ENCODE data around the gene PNPLA7.

The PNPLA7 gene

DNA sequence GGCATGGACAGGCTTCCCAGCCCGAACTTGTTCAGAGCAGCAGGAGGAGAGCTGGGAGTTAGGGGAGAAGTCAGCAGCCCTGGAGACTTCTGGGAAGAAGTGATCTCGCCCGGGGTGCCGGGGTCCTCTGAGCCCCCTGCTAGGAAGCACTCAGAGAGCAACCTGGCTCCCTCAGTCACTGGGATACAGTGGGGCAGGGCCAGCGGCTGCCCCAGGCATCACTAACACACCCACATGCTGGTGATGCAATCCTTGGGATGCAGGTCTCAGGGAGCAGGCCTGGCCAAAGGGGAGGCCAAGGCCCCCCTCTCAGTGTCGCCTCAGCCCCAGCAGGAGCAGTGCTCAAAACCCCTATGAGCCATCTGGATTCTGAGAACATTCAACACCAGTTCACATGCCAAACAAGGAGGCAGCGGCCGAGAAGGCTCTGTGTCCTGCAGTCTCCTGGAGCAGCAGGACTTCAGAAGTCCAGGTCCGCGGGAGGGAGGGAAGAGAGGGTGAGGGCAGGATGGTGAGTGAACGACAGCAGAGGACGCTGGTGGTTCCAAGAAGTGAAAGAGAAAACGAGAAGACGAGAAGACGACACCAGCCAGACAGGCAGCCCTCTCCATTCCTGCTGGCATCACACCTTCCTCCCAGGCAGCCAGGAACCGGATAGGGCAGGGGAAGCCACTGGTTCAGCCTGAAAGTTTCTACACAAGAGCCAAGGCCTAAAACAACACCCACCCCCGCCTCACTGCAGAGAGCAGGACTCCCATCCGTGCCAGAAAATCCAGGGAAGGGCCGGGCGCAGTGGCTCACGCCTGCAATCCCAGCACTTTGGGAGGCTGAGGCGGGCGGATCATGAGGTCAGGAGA is 2.3 kb downstream of the PNPLA7 start:
- CTCF ChIA-PET, result interaction anchor here (0.6 to 6.2 kb wide), 3 partner anchors 13 to 418 kb away, joined by 3 to 35 read pairs (median 5); no protein-coding TSS in a partner anchor
- H3K4me1 ChIP-seq (ENCODE audit: control insufficient read depth, insufficient read depth, low read length), result no peaks in the 10 kb centered on the region

DNA sequence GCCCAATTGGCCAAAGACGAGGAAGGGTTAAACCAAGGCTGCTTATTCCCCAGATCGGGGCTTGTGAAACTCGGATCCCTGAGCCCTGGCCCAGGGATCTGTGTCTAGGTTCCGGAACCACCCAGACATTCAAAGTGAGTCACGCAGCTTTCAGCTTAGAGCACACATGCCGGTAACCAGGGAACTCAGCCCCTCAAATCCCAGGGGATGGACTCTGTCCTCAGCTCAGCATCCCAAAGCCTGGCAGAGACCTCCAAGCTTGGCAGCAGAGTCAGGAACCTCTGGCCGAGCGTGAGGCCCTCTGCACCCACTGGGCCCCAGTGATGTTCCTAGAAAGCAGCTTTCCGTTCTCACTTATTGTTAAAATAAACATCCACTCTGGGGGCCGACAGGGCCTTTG is 5.1 kb downstream of the PNPLA7 start:
- ChIA-PET POLR2A (interaction anchor here (0.7 kb wide), 1 partner anchor 116 kb away, joined by 3 read pairs; no protein-coding TSS in a partner anchor), CTCF (interaction anchor here (0.5 to 6.2 kb wide), 13 partner anchors 9 to 517 kb away, joined by 3 to 35 read pairs (median 3); partner anchors contain the start of genes EXD3 and NOXA1)
- peaks cover 0 to 4% of the 10 kb centered on the region in 2 experiments; a peak in 2 of 3 replicates for H3K36me3 ChIP-seq (ENCODE audit: control insufficient read depth in 2 of 2, insufficient read depth in 1 of 2, low read length in 2 of 2)
- TF ChIP-seq, protein P1, sequence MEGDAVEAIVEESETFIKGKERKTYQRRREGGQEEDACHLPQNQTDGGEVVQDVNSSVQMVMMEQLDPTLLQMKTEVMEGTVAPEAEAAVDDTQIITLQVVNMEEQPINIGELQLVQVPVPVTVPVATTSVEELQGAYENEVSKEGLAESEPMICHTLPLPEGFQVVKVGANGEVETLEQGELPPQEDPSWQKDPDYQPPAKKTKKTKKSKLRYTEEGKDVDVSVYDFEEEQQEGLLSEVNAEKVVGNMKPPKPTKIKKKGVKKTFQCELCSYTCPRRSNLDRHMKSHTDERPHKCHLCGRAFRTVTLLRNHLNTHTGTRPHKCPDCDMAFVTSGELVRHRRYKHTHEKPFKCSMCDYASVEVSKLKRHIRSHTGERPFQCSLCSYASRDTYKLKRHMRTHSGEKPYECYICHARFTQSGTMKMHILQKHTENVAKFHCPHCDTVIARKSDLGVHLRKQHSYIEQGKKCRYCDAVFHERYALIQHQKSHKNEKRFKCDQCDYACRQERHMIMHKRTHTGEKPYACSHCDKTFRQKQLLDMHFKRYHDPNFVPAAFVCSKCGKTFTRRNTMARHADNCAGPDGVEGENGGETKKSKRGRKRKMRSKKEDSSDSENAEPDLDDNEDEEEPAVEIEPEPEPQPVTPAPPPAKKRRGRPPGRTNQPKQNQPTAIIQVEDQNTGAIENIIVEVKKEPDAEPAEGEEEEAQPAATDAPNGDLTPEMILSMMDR (tag by site-specific recombination; IDR thresholded peaks at IDR 0.05), result no peak
- no peak for TF ChIP-seq ZNF10 (tag by site-specific recombination; IDR thresholded peaks at IDR 0.05)
- TF ChIP-seq ZNF76 (tag by site-specific recombination; IDR thresholded peaks at IDR 0.05; ENCODE audit: borderline replicate concordance, low read depth), result no peak
- TF ChIP-seq ZNF157 (tag by site-specific recombination; IDR thresholded peaks at IDR 0.05), result no peak
- no peak for TF ChIP-seq KLF9 (tag by site-specific recombination; IDR thresholded peaks at IDR 0.05; ENCODE audit: low read depth)
- TF ChIP-seq, protein P2, sequence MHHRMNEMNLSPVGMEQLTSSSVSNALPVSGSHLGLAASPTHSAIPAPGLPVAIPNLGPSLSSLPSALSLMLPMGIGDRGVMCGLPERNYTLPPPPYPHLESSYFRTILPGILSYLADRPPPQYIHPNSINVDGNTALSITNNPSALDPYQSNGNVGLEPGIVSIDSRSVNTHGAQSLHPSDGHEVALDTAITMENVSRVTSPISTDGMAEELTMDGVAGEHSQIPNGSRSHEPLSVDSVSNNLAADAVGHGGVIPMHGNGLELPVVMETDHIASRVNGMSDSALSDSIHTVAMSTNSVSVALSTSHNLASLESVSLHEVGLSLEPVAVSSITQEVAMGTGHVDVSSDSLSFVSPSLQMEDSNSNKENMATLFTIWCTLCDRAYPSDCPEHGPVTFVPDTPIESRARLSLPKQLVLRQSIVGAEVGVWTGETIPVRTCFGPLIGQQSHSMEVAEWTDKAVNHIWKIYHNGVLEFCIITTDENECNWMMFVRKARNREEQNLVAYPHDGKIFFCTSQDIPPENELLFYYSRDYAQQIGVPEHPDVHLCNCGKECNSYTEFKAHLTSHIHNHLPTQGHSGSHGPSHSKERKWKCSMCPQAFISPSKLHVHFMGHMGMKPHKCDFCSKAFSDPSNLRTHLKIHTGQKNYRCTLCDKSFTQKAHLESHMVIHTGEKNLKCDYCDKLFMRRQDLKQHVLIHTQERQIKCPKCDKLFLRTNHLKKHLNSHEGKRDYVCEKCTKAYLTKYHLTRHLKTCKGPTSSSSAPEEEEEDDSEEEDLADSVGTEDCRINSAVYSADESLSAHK (tag by site-specific recombination; IDR thresholded peaks at IDR 0.05), result no peak
- no peak for TF ChIP-seq ZFP3 (tag by site-specific recombination; IDR thresholded peaks at IDR 0.05; ENCODE audit: low read depth)
- TF ChIP-seq FEZF1 (tag by site-specific recombination; IDR thresholded peaks at IDR 0.05), result no peak
- TF ChIP-seq KLF8 (tag by site-specific recombination; IDR thresholded peaks at IDR 0.05), result no peak
- no peak for TF ChIP-seq ZNF311 (tag by site-specific recombination; IDR thresholded peaks at IDR 0.05; ENCODE audit: borderline replicate concordance)
- no peak for TF ChIP-seq ZNF132 (tag by site-specific recombination; IDR thresholded peaks at IDR 0.05; ENCODE audit: borderline replicate concordance)
- TF ChIP-seq RBAK (tag by site-specific recombination; IDR thresholded peaks at IDR 0.05), result no peak
- no peak overlapping the region for H3K4me3 ChIP-seq (ENCODE audit: low read depth, low read length)
- no peak overlapping the region for H3K27ac ChIP-seq (ENCODE audit: extremely low read depth, low read depth, low read length)
- no peaks in the 10 kb centered on the region for H3K9me3 ChIP-seq (ENCODE audit: control insufficient read depth, insufficient read depth, low read depth, low read length)
- no peaks in the 10 kb centered on the region for H3K4me1 ChIP-seq (ENCODE audit: control insufficient read depth, insufficient read depth, low read length)

More for the DNA sequence above, 2.3 kb downstream of the PNPLA7 start:
- no peaks in the 10 kb centered on the region for H3K9me3 ChIP-seq (ENCODE audit: control insufficient read depth, insufficient read depth, low read depth, low read length)
- H3K4me3 ChIP-seq (ENCODE audit: low read depth, low read length), result no peak overlapping the region
- POLR2A ChIA-PET, result no interaction called here
- H3K27ac ChIP-seq (ENCODE audit: extremely low read depth, low read depth, low read length), result no peak overlapping the region
- no peak for TF ChIP-seq ZNF133 (tag by site-specific recombination; IDR thresholded peaks at IDR 0.05)
- TF ChIP-seq ZNF660 (tag by site-specific recombination; IDR thresholded peaks at IDR 0.05), result no peak
- no peak for TF ChIP-seq PRDM1 (tag by site-specific recombination; IDR thresholded peaks at IDR 0.05)
- TF ChIP-seq ZNF768 (tag by site-specific recombination; IDR thresholded peaks at IDR 0.05), result no peak
- peaks cover 0 to 4% of the 10 kb centered on the region in 2 experiments; a peak in 2 of 3 replicates for H3K36me3 ChIP-seq (ENCODE audit: control insufficient read depth in 2 of 2, insufficient read depth in 1 of 2, low read length in 2 of 2)

DNA sequence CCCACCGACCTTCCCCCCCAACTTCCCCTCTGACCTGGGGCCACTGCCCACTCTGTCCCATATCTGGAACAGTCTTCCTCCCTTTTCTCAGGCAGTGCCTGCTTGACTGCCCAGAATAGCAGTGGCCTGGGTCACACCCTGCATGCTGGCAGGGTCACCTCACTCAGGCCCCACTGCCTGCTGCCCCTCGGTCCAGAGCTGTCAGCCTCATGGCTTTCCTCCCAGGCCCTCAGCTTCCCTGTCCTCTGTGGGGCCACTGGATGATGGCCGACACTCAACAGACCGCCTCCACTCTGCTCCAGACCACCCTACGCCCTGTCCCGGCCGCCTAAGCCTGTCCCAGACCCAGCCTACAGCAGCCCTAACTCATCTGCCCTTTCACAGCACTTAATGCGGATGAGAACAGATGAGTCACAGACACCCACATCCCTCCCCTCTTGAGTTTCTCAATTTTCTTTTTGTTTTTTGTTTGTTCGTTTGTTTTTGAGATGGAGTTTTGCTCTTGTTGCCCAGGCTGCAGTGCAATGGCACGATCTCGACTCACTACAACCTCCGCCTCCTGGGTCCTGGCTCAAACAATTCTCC is 5.9 kb downstream of the PNPLA7 start:
- POLR2A ChIA-PET, result no interaction called here
- H3K9me3 ChIP-seq (ENCODE audit: control insufficient read depth, insufficient read depth, low read depth, low read length), result no peaks in the 10 kb centered on the region
- no peak overlapping the region for H3K27ac ChIP-seq (ENCODE audit: extremely low read depth, low read depth, low read length)
- H3K36me3 ChIP-seq (ENCODE audit: control insufficient read depth in 2 of 2, insufficient read depth in 1 of 2, low read length in 2 of 2), result peaks cover 0 to 4% of the 10 kb centered on the region in 2 experiments; a peak in 2 of 3 replicates
- H3K4me3 ChIP-seq (ENCODE audit: low read depth, low read length), result no peak overlapping the region
- CTCF ChIA-PET, result interaction anchor here (1.0 to 6.2 kb wide), 4 partner anchors 9 to 14 kb away, joined by 3 to 35 read pairs (median 4); no protein-coding TSS in a partner anchor
- TF ChIP-seq EGR2 (tag by site-specific recombination; IDR thresholded peaks at IDR 0.05; ENCODE audit: low read depth) (peak; percentile 57; the same call in 1 of the 2 replicates), ZFHX2 (tag by site-specific recombination; conservative IDR thresholded peaks at IDR 0.05) (peak; percentile 63; the same call in 1 of the 2 replicates), ZNF155 (tag by site-specific recombination; IDR thresholded peaks at IDR 0.05) (no peak)
- H3K4me1 ChIP-seq (ENCODE audit: control insufficient read depth, insufficient read depth, low read length), result no peaks in the 10 kb centered on the region

Data from HEK293 (cell line).